Left lung (tissue), 10 donors: ENCODE data around the gene AFP. TPM values are rescaled to one million over a fixed set of nuclear protein-coding genes. Genes with fewer than 3 reads are reported as not detected.

Source experiments
- ATAC-seq: fragments of 200-7000 bp; cut with Tn5 transposase; one replicate; pipeline ENCODE4 v1.9.1; 2020; ENCODE audit warnings: moderate library complexity
- DNase-seq, 4 donors: peaks; one replicate each; pipeline ENCODE4 v3.0.0-alpha.2; 2013 to 2020
- H3K27ac ChIP-seq, 2 donors: fragments of 200-600 bp; sonication (generic) in 1 of 2; one replicate each; pipeline versions ENCODE4 v1.5.0 to v1.8.0; 2020 to 2021
- H3K27me3 ChIP-seq, 2 donors: fragments of 200-600 bp; sonication (generic) in 1 of 2; one replicate each; pipeline versions ENCODE4 v1.5.0 to v1.8.0; 2020 to 2021
- H3K36me3 ChIP-seq, 2 donors: fragments of 200-600 bp; sonication (generic) in 1 of 2; one replicate each; pipeline versions ENCODE4 v1.5.0 to v1.8.0; 2020 to 2021
- H3K4me1 ChIP-seq, 2 donors: fragments of 200-600 bp; one replicate each; pipeline ENCODE4 v1.8.0; 2021
- H3K4me3 ChIP-seq, 2 donors: fragments of 200-600 bp; sonication (generic) in 1 of 2; one replicate each; pipeline versions ENCODE4 v1.5.0 to v1.8.0; 2020 to 2021; ENCODE audit warnings: mild to moderate bottlenecking in 1 of 2
- H3K9me3 ChIP-seq, 2 donors: fragments of 200-600 bp; sonication (generic) in 1 of 2; one replicate each; pipeline versions ENCODE4 v1.5.0 to v1.8.0; 2020 to 2021
- CTCF ChIP-seq, 2 donors: fragments of 200-600 bp; sonication (generic) in 1 of 2; IDR thresholded peaks; one replicate each; pipeline versions ENCODE4 v1.5.0 to v1.8.0; 2021; ENCODE audit warnings: antibody characterized with exemption in 2 of 2
- intact Hi-C, 2 donors: fragments of 100-400 bp; cut with DNase I; formaldehyde crosslinking; loops; one replicate each; pipeline versions ENCODE4 v1.11.2 to v1.14.2; 2022
- polyA plus RNA-seq, 6 donors: library from polyadenylated mRNA; unstranded; fragments of 120-200 nt; gene quantifications; one replicate each; pipeline ENCODE4 v1.2.1, GENCODE V29; 2013; ENCODE audit not compliant: insufficient read length in 6 of 6
- total RNA-seq, 2 donors: library from RNA; stranded (reverse); fragmentation: NEBNext Ultra II Directional; extraction: Animal tissue kit (Norgen Biotek cat#: 25700); gene quantifications; one replicate each; pipeline ENCODE4 v1.2.1, GENCODE V29; 2021
- donor health status: DM: no; HTN: yes; CAD: no.
- donor health status: DM: no; HTN: no; CAD: no.

AFP gene
- total and polyA plus RNA-seq, 8 donors = 0.73 to 25.5 (median 2.5) TPM; not detected in 1

- Histone ChIP-seq H3K36me3 (no peaks in the 10 kb centered on the region), H3K27ac (no peak overlapping the region), H3K9me3 (no peaks in the 10 kb centered on the region), H3K27me3 (no peaks in the 10 kb centered on the region), H3K4me1 (no peaks in the 10 kb centered on the region), H3K4me3 (no peak overlapping the region)
- DNase-seq = no peak
- TF ChIP-seq CTCF (IDR thresholded peaks at IDR 0.05) = no peak
- intact Hi-C loops = no loop called here
- no peak for ATAC-seq
Observed at GRCh38 chr4:73409012-73409862, 26.8 kb upstream of the AFP start.

GRCh38 chr4:73409978-73410548 is 26.0 kb upstream of the AFP start:
- Histone ChIP-seq H3K27me3 (no peaks in the 10 kb centered on the region), H3K4me3 (no peak overlapping the region), H3K4me1 (no peaks in the 10 kb centered on the region), H3K36me3 (no peaks in the 10 kb centered on the region), H3K27ac (no peak overlapping the region), H3K9me3 (no peaks in the 10 kb centered on the region)
- intact Hi-C loops = no loop called here
- ATAC-seq = no peak
- DNase-seq = no peak
- no peak for TF ChIP-seq CTCF (IDR thresholded peaks at IDR 0.05)

- intact Hi-C loops = no loop called here
- no peak overlapping the region for H3K4me3 ChIP-seq
- ATAC-seq (no peak), DNase-seq (no peak)
- no peaks in the 10 kb centered on the region for H3K36me3 ChIP-seq
- TF ChIP-seq CTCF (IDR thresholded peaks at IDR 0.05) = no peak
- H3K27ac ChIP-seq = no peak overlapping the region
- H3K4me1 ChIP-seq = no peaks in the 10 kb centered on the region
- no peaks in the 10 kb centered on the region for H3K27me3 ChIP-seq
- H3K9me3 ChIP-seq = no peaks in the 10 kb centered on the region
Observed at GRCh38 chr4:73410916-73411730, 24.9 kb upstream of the AFP start.

- no peak overlapping the region for H3K27ac ChIP-seq
- H3K4me1 ChIP-seq = no peaks in the 10 kb centered on the region
- no peak overlapping the region for H3K4me3 ChIP-seq
- no peak for TF ChIP-seq CTCF (IDR thresholded peaks at IDR 0.05)
- ATAC-seq = no peak
- no peaks in the 10 kb centered on the region for H3K36me3 ChIP-seq
- no peaks in the 10 kb centered on the region for H3K9me3 ChIP-seq
- H3K27me3 ChIP-seq = no peaks in the 10 kb centered on the region
- no peak for DNase-seq
- intact Hi-C loops = no loop called here
Observed at GRCh38 chr4:73411731-73412414, 24.1 kb upstream of the AFP start.
